ENCODE results near the gene USP50. TPM values are rescaled to one million over a fixed set of nuclear protein-coding genes. Genes with fewer than 3 reads are reported as not detected.

The USP50 gene
- total and polyA plus RNA-seq, 2 donors (not counting 3 experiments of a cell fraction or from before 2014, with no cell fraction given): not detected

GRCh38 chr15:50577492-50577891 is 31.0 kb upstream of the USP50 start:
- Histone ChIP-seq H4K20me1 (replicated peaks; ENCODE audit: control insufficient read depth, extremely low read depth, insufficient read depth, low read length) (no peaks in the 10 kb centered on the region), H3K9ac (replicated peaks; ENCODE audit: extremely low read depth, insufficient read depth, low read length) (no peak overlapping the region), H3K9me3 (replicated peaks; ENCODE audit: control insufficient read depth, insufficient read depth, low read length) (no peaks in the 10 kb centered on the region), H3K9me1 (replicated peaks; ENCODE audit: control insufficient read depth, extremely low read depth, insufficient read depth, low read length) (no peaks in the 10 kb centered on the region), H3K36me3 (ENCODE audit: control insufficient read depth in 2 of 2, extremely low read depth in 1 of 2, insufficient read depth in 2 of 2, low read length in 2 of 2) (peaks cover 6 to 26% of the 10 kb centered on the region in 2 experiments), H2AFZ (ENCODE audit: low read depth, low read length) (no peak overlapping the region), H3K27ac (ENCODE audit: insufficient read depth, low read depth, low read length) (no peak overlapping the region), H3K4me1 (ENCODE audit: control insufficient read depth, extremely low read depth, insufficient read depth, low read length) (no peaks in the 10 kb centered on the region), H3K27me3 (ENCODE audit: control insufficient read depth in 2 of 2, insufficient read depth in 2 of 2, low read length in 2 of 2) (no peaks in the 10 kb centered on the region), H3K4me2 (ENCODE audit: insufficient read depth, low read length) (no peak overlapping the region), H3K79me2 (ENCODE audit: control insufficient read depth, insufficient read depth, low read length) (no peaks in the 10 kb centered on the region), H3K4me3 (replicated peaks in 1 of 3; ENCODE audit: insufficient read depth in 1 of 3, low read depth in 1 of 3, low read length in 3 of 3) (no peak overlapping the region)
- ChIA-PET POLR2A (no interaction called here), CTCF (no interaction called here)
- dilution Hi-C loops (cut with MboI; ENCODE audit: extremely low pct_ligation_motif_present, low sequenced_read_pairs): no loop called here
- DNase-seq (ENCODE audit: low read depth, low spot score): no peak
- intact Hi-C loops (cut with micrococcal nuclease): no loop called here
- TF ChIP-seq POLR2AphosphoS5 (IDR thresholded peaks at IDR 0.05; ENCODE audit: insufficient read depth, low read depth, low read length) (no peak), JUN (IDR thresholded peaks at IDR 0.05; ENCODE audit: borderline replicate concordance, insufficient read depth, insufficient read length, low read depth) (no peak), POLR2A (IDR thresholded peaks at IDR 0.05; ENCODE audit: low read depth, low read length) (no peak), GATA2 (IDR thresholded peaks at IDR 0.05; ENCODE audit: insufficient read depth, insufficient read length, low read depth, low read length) (no peak), CTCF (IDR thresholded peaks at IDR 0.05; ENCODE audit: extremely low read depth in 1 of 2, insufficient read depth in 1 of 2, low read depth in 1 of 2, low read length in 2 of 2) (no peak), EZH2 (IDR thresholded peaks at IDR 0.05; ENCODE audit: borderline replicate concordance, low read depth, low read length, severe bottlenecking) (no peak), MAX (IDR thresholded peaks at IDR 0.05; ENCODE audit: insufficient read depth, insufficient read length) (no peak), MYC (IDR thresholded peaks at IDR 0.05; ENCODE audit: low read depth, low read length) (no peak), FOS (IDR thresholded peaks at IDR 0.05; ENCODE audit: borderline replicate concordance, insufficient read depth, low read length) (no peak)
- no peak for FAIRE-seq
- BruUV-seq (replicated peaks): no TSS peak
